Transverse colon (tissue), 3 donors: Measurements from ENCODE around the gene DIPK2A.

Experiments
- EP300 ChIP-seq: sonication (generic); formaldehyde crosslinking; IDR thresholded peaks from one replicate; pipeline ENCODE4 v1.6.1; 2017; ENCODE audit warnings: antibody characterized with exemption, low read depth
- POLR2A ChIP-seq: fragments of 450-650 bp; IDR thresholded peaks from one replicate; pipeline ENCODE4 v1.6.1; 2016; ENCODE audit warnings: antibody characterized with exemption, mild to moderate bottlenecking, moderate library complexity
- TF ChIP-seq, protein P1 (sequence below), 5 experiments: fragments of 200-600 bp in 3 of 5; fragments of 450-650 bp in 2 of 5; sonication (generic) in 3 of 5; IDR thresholded peaks; 1 replicate in 2 of 5; 2 replicates in 3 of 5; pipeline ENCODE4 v1.5.1; 2016 to 2017; ENCODE audit warnings: antibody characterized with exemption in 5 of 5, inconsistent platforms in 3 of 5, mild to moderate bottlenecking in 2 of 5, moderate library complexity in 1 of 5

GRCh38 chr3:143991713-143992112 lies 20.1 kb downstream of the DIPK2A start:
- TF ChIP-seq, protein P1, sequence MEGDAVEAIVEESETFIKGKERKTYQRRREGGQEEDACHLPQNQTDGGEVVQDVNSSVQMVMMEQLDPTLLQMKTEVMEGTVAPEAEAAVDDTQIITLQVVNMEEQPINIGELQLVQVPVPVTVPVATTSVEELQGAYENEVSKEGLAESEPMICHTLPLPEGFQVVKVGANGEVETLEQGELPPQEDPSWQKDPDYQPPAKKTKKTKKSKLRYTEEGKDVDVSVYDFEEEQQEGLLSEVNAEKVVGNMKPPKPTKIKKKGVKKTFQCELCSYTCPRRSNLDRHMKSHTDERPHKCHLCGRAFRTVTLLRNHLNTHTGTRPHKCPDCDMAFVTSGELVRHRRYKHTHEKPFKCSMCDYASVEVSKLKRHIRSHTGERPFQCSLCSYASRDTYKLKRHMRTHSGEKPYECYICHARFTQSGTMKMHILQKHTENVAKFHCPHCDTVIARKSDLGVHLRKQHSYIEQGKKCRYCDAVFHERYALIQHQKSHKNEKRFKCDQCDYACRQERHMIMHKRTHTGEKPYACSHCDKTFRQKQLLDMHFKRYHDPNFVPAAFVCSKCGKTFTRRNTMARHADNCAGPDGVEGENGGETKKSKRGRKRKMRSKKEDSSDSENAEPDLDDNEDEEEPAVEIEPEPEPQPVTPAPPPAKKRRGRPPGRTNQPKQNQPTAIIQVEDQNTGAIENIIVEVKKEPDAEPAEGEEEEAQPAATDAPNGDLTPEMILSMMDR (IDR thresholded peaks at IDR 0.05): no peak
- TF ChIP-seq POLR2A: no peak
- no peak for TF ChIP-seq EP300
